Raji (cell line): Measurements from ENCODE around the gene S100A9.

Source experiments
- POLR2A ChIP-seq: IDR thresholded peaks from 2 replicates; pipeline ENCODE4 v1.6.1; 2011; ENCODE audit warnings: low read depth, low read length, control low read depth; ENCODE audit not compliant: insufficient read depth

Gene S100A9

GRCh38 chr1:153390938-153391710, 33.5 kb downstream of the S100A9 start, which contains the start of gene S100A8:
Gene S100A8 (minus strand): TSS chr1:153391073. CDS start chr1:153390535, 538 bp downstream.
- TF ChIP-seq POLR2A, result no peak

- TF ChIP-seq POLR2A, result no peak
These were observed 34.6 kb downstream of the S100A9 start for GRCh38 chr1:153392258-153392657.

- TF ChIP-seq POLR2A, result no peak
These were observed 35.2 kb downstream of the S100A9 start for GRCh38 chr1:153392822-153393221.

GRCh38 chr1:153393926-153394325, 36.3 kb downstream of the S100A9 start:
- TF ChIP-seq POLR2A, result no peak

GRCh38 chr1:153394391-153394790, 36.7 kb downstream of the S100A9 start:
- TF ChIP-seq POLR2A, result no peak

GRCh38 chr1:153395136-153395685, 37.6 kb downstream of the S100A9 start:
- no peak for TF ChIP-seq POLR2A

- no peak for TF ChIP-seq POLR2A
These were observed 38.1 kb downstream of the S100A9 start for GRCh38 chr1:153395776-153396175.

- no peak for TF ChIP-seq POLR2A
These were observed 38.8 kb downstream of the S100A9 start for GRCh38 chr1:153396461-153396860.

- no peak for TF ChIP-seq POLR2A
These were observed 39.6 kb downstream of the S100A9 start for GRCh38 chr1:153397051-153397923.

GRCh38 chr1:153397924-153398651, 40.4 kb downstream of the S100A9 start:
- no peak for TF ChIP-seq POLR2A

GRCh38 chr1:153399401-153400055, 41.9 kb downstream of the S100A9 start:
- TF ChIP-seq POLR2A, result no peak

GRCh38 chr1:153400244-153400643, 42.6 kb downstream of the S100A9 start:
- TF ChIP-seq POLR2A, result no peak

GRCh38 chr1:153401461-153401860, 43.8 kb downstream of the S100A9 start:
- TF ChIP-seq POLR2A, result no peak

GRCh38 chr1:153402226-153402625, 44.6 kb downstream of the S100A9 start:
- no peak for TF ChIP-seq POLR2A
